ENCODE measurements around the gene SKAP2. TPM values are rescaled to one million over a fixed set of nuclear protein-coding genes. Genes with fewer than 3 reads are reported as not detected.

Gene SKAP2
- total and polyA plus RNA-seq, 2 of the 13 experiments (the other 11 are each of a cell fraction or from before 2014, with no cell fraction given): 3.6 to 12.9 TPM

GRCh38 chr7:26627891-26628341, 236.5 kb downstream of the SKAP2 start (continued):
- TF ChIP-seq ARID5B (CRISPR knock-in tag; IDR thresholded peaks at IDR 0.05): no peak
- no peak for TF ChIP-seq KLF11 (CRISPR knock-in tag; IDR thresholded peaks at IDR 0.05)
- no peak for TF ChIP-seq ATF7 (IDR thresholded peaks at IDR 0.05)
- no peak for TF ChIP-seq ATF7 (CRISPR knock-in tag; IDR thresholded peaks at IDR 0.05)
- TF ChIP-seq MIER2 (CRISPR knock-in tag; IDR thresholded peaks at IDR 0.05): no peak
- TF ChIP-seq ZNF275 (CRISPR knock-in tag; IDR thresholded peaks at IDR 0.05; ENCODE audit: borderline replicate concordance): no peak
- TF ChIP-seq ZNF260 (CRISPR knock-in tag; IDR thresholded peaks at IDR 0.05; ENCODE audit: borderline replicate concordance, low read depth): no peak

- no peaks in the 10 kb centered on the region for H3K4me1 ChIP-seq (ENCODE audit: insufficient read depth, low read length)
- no peak overlapping the region for H3K4me3 ChIP-seq (replicated peaks in 1 of 3; ENCODE audit: insufficient read depth in 1 of 3, low read depth in 2 of 3, low read length in 3 of 3)
- H3K9me3 ChIP-seq (ENCODE audit: low read length): no peaks in the 10 kb centered on the region
- intact Hi-C loops (cut with micrococcal nuclease; ENCODE audit: unreplicated experiment): no loop called here
- WGBS (ENCODE audit: low lambda C conversion rate): 36% methylated on average over 10 of the region's 10 CpGs
- no peak overlapping the region for H3K27ac ChIP-seq (ENCODE audit: extremely low read length, insufficient read depth, low read length)
- H3K36me3 ChIP-seq (replicated peaks in 1 of 2; ENCODE audit: control insufficient read depth in 1 of 2, insufficient read depth in 2 of 2, low read length in 2 of 2): no peaks in the 10 kb centered on the region
- ATAC-seq: no peak
- BruUV-seq (replicated peaks): no TSS peak
- FAIRE-seq: no peak
- CTCF ChIA-PET (ENCODE audit: low intra/inter-chr PET ratio, low total read pairs): no interaction called here
- H3K27me3 ChIP-seq (ENCODE audit: control insufficient read depth in 1 of 2, insufficient read depth in 2 of 2, low read length in 2 of 2): peaks cover 1 to 42% of the 10 kb centered on the region in 2 experiments; a peak in 3 of 5 replicates
- no peaks in the 10 kb centered on the region for H4K20me1 ChIP-seq (ENCODE audit: insufficient read depth, low read length)
- DNase-seq (ENCODE audit: low spot score): no peak
- H3K79me2 ChIP-seq (ENCODE audit: insufficient read depth, low read length): no peaks in the 10 kb centered on the region
- POLR2A ChIA-PET: no interaction called here
- H3K4me2 ChIP-seq (ENCODE audit: low read depth, low read length): no peak overlapping the region
- no peak overlapping the region for H3K9ac ChIP-seq (ENCODE audit: insufficient read depth, low read depth, low read length)
- H2AFZ ChIP-seq (ENCODE audit: low read length): no peak overlapping the region
- in situ Hi-C loops (cut with HindIII; ENCODE audit: extremely low pct_ligation_motif_present, low pct_unique_long_range_greater_than_20kb): no loop called here
- TF ChIP-seq BCL6 (CRISPR knock-in tag; IDR thresholded peaks at IDR 0.05): no peak
- TF ChIP-seq PCBP2 (optimal IDR thresholded peaks at IDR 0.05; ENCODE audit: low read depth, low read length, poor library complexity, severe bottlenecking): no peak
- TF ChIP-seq ZNF441 (CRISPR knock-in tag; IDR thresholded peaks at IDR 0.05; ENCODE audit: borderline replicate concordance): no peak
- TF ChIP-seq NONO (IDR thresholded peaks at IDR 0.05): no peak
- TF ChIP-seq NONO (CRISPR knock-in tag; conservative IDR thresholded peaks at IDR 0.05): no peak
- TF ChIP-seq ZNF572 (CRISPR knock-in tag; IDR thresholded peaks at IDR 0.05): no peak
- TF ChIP-seq NFE2L2 (IDR thresholded peaks at IDR 0.05; ENCODE audit: low read length): no peak
- no peak for TF ChIP-seq ZBTB42 (CRISPR knock-in tag; IDR thresholded peaks at IDR 0.05)
- no peak for TF ChIP-seq SIX1 (CRISPR knock-in tag; IDR thresholded peaks at IDR 0.05; ENCODE audit: borderline replicate concordance)
- no peak for TF ChIP-seq FOXO4 (CRISPR knock-in tag; conservative IDR thresholded peaks at IDR 0.05)
- TF ChIP-seq MAFG (CRISPR knock-in tag; IDR thresholded peaks at IDR 0.05): no peak
- TF ChIP-seq SSRP1 (CRISPR knock-in tag; IDR thresholded peaks at IDR 0.05): no peak
- no peak for TF ChIP-seq ZC3H13 (CRISPR knock-in tag; IDR thresholded peaks at IDR 0.05)
- TF ChIP-seq HDAC6 (IDR thresholded peaks at IDR 0.05; ENCODE audit: low read depth, low read length): no peak
Observed at GRCh38 chr7:26627221-26627620, 237.2 kb downstream of the SKAP2 start.
